Panc1 (cell line): Measurements from ENCODE around the gene CACNA2D3.

Source experiments
- CTCF ChIP-seq: fragments of 450-650 bp; IDR thresholded peaks from 2 replicates; pipeline ENCODE4 v1.5.1; 2017; ENCODE audit warnings: mild to moderate bottlenecking
- POLR2AphosphoS5 ChIP-seq: IDR thresholded peaks from 2 replicates; pipeline ENCODE4 v1.6.1; 2012; ENCODE audit warnings: mild to moderate bottlenecking, low read depth, low read length, moderate library complexity
- REST ChIP-seq, 2 experiments: IDR thresholded peaks; 2 replicates each; pipeline ENCODE4 v1.6.1; 2011 to 2012; ENCODE audit warnings: low read depth in 2 of 2, control low read depth in 1 of 2, low read length in 1 of 2, mild to moderate bottlenecking in 1 of 2, moderate library complexity in 1 of 2; ENCODE audit not compliant: insufficient read depth in 1 of 2
- SIN3A ChIP-seq: IDR thresholded peaks from 2 replicates; pipeline ENCODE4 v1.6.1; 2012; ENCODE audit warnings: low read depth, mild to moderate bottlenecking, low read length, moderate library complexity, borderline replicate concordance; ENCODE audit not compliant: insufficient read depth
- TCF7L2 ChIP-seq: IDR thresholded peaks from 2 replicates; pipeline ENCODE4 v1.6.1; 2011; ENCODE audit warnings: mild to moderate bottlenecking, low read depth, low read length, inconsistent platforms

- TF ChIP-seq CTCF, result no peak
- TF ChIP-seq POLR2AphosphoS5, result no peak
- no peak for TF ChIP-seq REST (IDR thresholded peaks at IDR 0.05; ENCODE audit: insufficient read depth in 1 of 2, low read depth in 2 of 2, low read length in 1 of 2)
- no peak for TF ChIP-seq SIN3A
- no peak for TF ChIP-seq TCF7L2
These were observed 827.2 kb downstream of the CACNA2D3 start for GRCh38 chr3:54949491-54950044.
